Testis (tissue), 2 donors: ENCODE results near the gene TBX5.

Experiments used
- POLR2A ChIP-seq: fragments of 450-650 bp; IDR thresholded peaks from one replicate; pipeline ENCODE4 v1.6.1; 2017; ENCODE audit warnings: antibody characterized with exemption, mild to moderate bottlenecking, moderate library complexity
- TF ChIP-seq, protein P1 (sequence below), 3 experiments: fragments of 450-650 bp in 2 of 3; fragments of 200-600 bp in 1 of 3; sonication (generic) in 1 of 3; IDR thresholded peaks; one replicate each; pipeline ENCODE4 v1.5.1; 2016 to 2019; ENCODE audit warnings: antibody characterized with exemption in 3 of 3, mild to moderate bottlenecking in 2 of 3, moderate library complexity in 1 of 3

DNA sequence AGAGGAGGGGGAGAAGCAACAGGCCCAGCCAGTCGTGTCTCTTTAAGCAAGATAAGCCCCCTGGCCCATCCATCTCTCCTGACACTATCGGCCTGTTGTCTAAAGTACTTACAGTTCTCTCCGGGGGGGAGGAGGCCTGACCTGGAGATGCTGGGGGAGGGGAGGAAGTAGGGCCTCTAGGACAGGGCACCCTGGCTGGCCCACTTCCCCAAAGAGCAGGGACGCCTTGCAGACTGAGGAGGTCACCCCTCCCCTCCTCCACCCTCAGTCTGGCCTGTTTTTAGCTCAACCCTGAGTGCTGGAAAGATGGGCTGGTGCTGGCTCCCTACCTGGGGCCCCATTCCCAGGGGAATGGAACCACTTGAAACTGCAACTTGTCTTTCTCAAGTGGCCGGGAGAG, 70.3 kb downstream of the TBX5 start:
- TF ChIP-seq, protein P1, sequence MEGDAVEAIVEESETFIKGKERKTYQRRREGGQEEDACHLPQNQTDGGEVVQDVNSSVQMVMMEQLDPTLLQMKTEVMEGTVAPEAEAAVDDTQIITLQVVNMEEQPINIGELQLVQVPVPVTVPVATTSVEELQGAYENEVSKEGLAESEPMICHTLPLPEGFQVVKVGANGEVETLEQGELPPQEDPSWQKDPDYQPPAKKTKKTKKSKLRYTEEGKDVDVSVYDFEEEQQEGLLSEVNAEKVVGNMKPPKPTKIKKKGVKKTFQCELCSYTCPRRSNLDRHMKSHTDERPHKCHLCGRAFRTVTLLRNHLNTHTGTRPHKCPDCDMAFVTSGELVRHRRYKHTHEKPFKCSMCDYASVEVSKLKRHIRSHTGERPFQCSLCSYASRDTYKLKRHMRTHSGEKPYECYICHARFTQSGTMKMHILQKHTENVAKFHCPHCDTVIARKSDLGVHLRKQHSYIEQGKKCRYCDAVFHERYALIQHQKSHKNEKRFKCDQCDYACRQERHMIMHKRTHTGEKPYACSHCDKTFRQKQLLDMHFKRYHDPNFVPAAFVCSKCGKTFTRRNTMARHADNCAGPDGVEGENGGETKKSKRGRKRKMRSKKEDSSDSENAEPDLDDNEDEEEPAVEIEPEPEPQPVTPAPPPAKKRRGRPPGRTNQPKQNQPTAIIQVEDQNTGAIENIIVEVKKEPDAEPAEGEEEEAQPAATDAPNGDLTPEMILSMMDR (IDR thresholded peaks at IDR 0.05), result no peak
- TF ChIP-seq POLR2A, result no peak
